SK-N-SH treated with all-trans-retinoic acid at 6 μM for 48 hours (cell line): Measurements from ENCODE around the gene MEG3.

Source experiments
- ATAC-seq: fragments of 200-7000 bp; cut with Tn5 transposase; 3 replicates; pipeline ENCODE4 v1.9.1; 2020; ENCODE audit warnings: mild to moderate bottlenecking, moderate library complexity
- ARNTL ChIP-seq: fragments of 450-650 bp; formaldehyde crosslinking; IDR thresholded peaks from 2 replicates; pipeline ENCODE4 v1.5.0; 2020; ENCODE audit warnings: low read depth, mild to moderate bottlenecking, moderate library complexity, borderline replicate concordance
- BACH2 ChIP-seq: fragments of 250-450 bp; sonication (Bioruptor Pico); IDR thresholded peaks from 2 replicates; pipeline ENCODE4 v1.9.0; 2021; ENCODE audit warnings: mild to moderate bottlenecking, borderline replicate concordance
- CREB5 ChIP-seq: fragments of 250-450 bp; sonication (Bioruptor Pico); IDR thresholded peaks from 2 replicates; pipeline ENCODE4 v1.5.1; 2020; ENCODE audit warnings: low read depth, mild to moderate bottlenecking, moderate library complexity
- CSDC2 ChIP-seq: fragments of 250-450 bp; sonication (Bioruptor Pico); IDR thresholded peaks from 2 replicates; pipeline ENCODE4 v1.5.0; 2020; ENCODE audit warnings: mild to moderate bottlenecking, moderate library complexity
- ESRRG ChIP-seq: fragments of 250-450 bp; sonication (Bioruptor Pico); IDR thresholded peaks from 2 replicates; pipeline ENCODE4 v1.6.1; 2021; ENCODE audit warnings: mild to moderate bottlenecking
- GLIS3 ChIP-seq: fragments of 250-450 bp; sonication (Bioruptor Pico); IDR thresholded peaks from 2 replicates; pipeline ENCODE4 v1.5.0; 2020; ENCODE audit warnings: mild to moderate bottlenecking, moderate library complexity
- ISL1 ChIP-seq: fragments of 250-450 bp; sonication (Bioruptor Pico); IDR thresholded peaks from 2 replicates; pipeline ENCODE4 v2.1.2; 2022; ENCODE audit warnings: mild to moderate bottlenecking, moderate library complexity
- OSR1 ChIP-seq: fragments of 250-450 bp; sonication (Bioruptor Pico); IDR thresholded peaks from 2 replicates; pipeline ENCODE4 v1.8.0; 2022; ENCODE audit warnings: moderate library complexity, mild to moderate bottlenecking, inconsistent platforms
- PATZ1 ChIP-seq: fragments of 250-450 bp; sonication (Bioruptor Pico); IDR thresholded peaks from 2 replicates; pipeline ENCODE4 v1.8.0; 2020; ENCODE audit warnings: mild to moderate bottlenecking, moderate library complexity, borderline replicate concordance
- POU6F1 ChIP-seq: fragments of 250-450 bp; sonication (Bioruptor Pico); IDR thresholded peaks from 2 replicates; pipeline ENCODE4 v1.8.0; 2021; ENCODE audit warnings: low read depth, mild to moderate bottlenecking, moderate library complexity, borderline replicate concordance
- RARB ChIP-seq: fragments of 250-450 bp; sonication (Bioruptor Pico); IDR thresholded peaks from 2 replicates; pipeline ENCODE4 v1.8.0; 2021; ENCODE audit warnings: mild to moderate bottlenecking, moderate library complexity
- SNAI2 ChIP-seq: fragments of 250-450 bp; sonication (Bioruptor Pico); IDR thresholded peaks from 2 replicates; pipeline ENCODE4 v1.5.0; 2020; ENCODE audit warnings: mild to moderate bottlenecking, moderate library complexity
- TCF4 ChIP-seq: fragments of 250-450 bp; sonication (Bioruptor Pico); IDR thresholded peaks from 2 replicates; pipeline ENCODE4 v1.8.0; 2021; ENCODE audit warnings: mild to moderate bottlenecking, moderate library complexity, borderline replicate concordance
- TOX ChIP-seq: fragments of 250-450 bp; sonication (Bioruptor Pico); IDR thresholded peaks from 2 replicates; pipeline ENCODE4 v1.8.0; 2021; ENCODE audit warnings: mild to moderate bottlenecking, moderate library complexity, borderline replicate concordance
- ZC3H10 ChIP-seq: fragments of 250-450 bp; sonication (Bioruptor Pico); IDR thresholded peaks from 2 replicates; pipeline ENCODE4 v1.5.1; 2021; ENCODE audit warnings: mild to moderate bottlenecking, moderate library complexity
- ZFP3 ChIP-seq: fragments of 250-450 bp; sonication (Bioruptor Pico); IDR thresholded peaks from 2 replicates; pipeline ENCODE4 v1.5.0; 2020; ENCODE audit warnings: mild to moderate bottlenecking, moderate library complexity
- ZFP30 ChIP-seq: fragments of 450-650 bp; formaldehyde crosslinking; IDR thresholded peaks from 2 replicates; pipeline ENCODE4 v1.5.0; 2022; ENCODE audit warnings: mild to moderate bottlenecking, moderate library complexity
- ZNF565 ChIP-seq: fragments of 450-650 bp; formaldehyde crosslinking; conservative IDR thresholded peaks from 2 replicates; pipeline ENCODE4 v1.5.0; 2020; ENCODE audit warnings: low read depth, mild to moderate bottlenecking, moderate library complexity
- ZNF70 ChIP-seq: fragments of 450-650 bp; formaldehyde crosslinking; IDR thresholded peaks from 2 replicates; pipeline ENCODE4 v1.5.0; 2020; ENCODE audit warnings: mild to moderate bottlenecking, moderate library complexity
- ZNF8 ChIP-seq: fragments of 450-650 bp; formaldehyde crosslinking; IDR thresholded peaks from 2 replicates; pipeline ENCODE4 v1.5.0; 2020; ENCODE audit warnings: mild to moderate bottlenecking, moderate library complexity
- TF ChIP-seq, protein P1 (sequence below): fragments of 250-450 bp; sonication (Bioruptor Pico); IDR thresholded peaks from 2 replicates; pipeline ENCODE4 v1.5.0; 2020; ENCODE audit warnings: mild to moderate bottlenecking, moderate library complexity
- TF ChIP-seq, protein P2 (sequence below): fragments of 250-450 bp; sonication (Bioruptor Pico); IDR thresholded peaks from 2 replicates; pipeline ENCODE4 v1.5.1; 2021; ENCODE audit warnings: mild to moderate bottlenecking, moderate library complexity

The MEG3 gene

DNA sequence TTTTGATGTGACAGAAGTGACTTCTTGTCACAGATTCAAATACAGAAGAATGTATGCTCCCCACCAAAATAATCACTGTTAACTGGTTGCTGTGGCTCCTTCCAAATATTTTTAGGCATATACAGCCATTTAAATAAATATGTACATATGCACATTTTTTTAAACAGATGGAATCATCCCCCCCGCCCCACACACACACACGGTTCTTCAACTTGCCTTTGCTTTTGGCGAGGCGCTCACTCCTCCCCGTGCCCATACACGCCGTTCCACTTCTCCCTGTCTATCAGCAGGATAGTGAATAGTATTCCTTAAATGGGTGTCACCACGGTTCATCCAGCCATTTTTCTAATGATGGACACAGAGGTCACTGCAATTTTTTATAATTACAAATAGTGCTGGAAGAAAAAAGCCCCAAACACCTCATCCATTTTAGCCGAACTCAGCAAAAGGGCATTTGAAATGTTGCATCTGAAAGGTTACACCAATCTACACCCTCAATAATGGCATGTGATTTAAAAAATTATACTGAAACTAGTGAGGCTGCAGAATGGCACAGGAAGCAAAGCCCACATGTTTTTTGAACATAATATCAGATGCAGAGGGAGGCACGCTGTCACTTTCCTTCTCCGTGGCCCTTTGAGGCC, 39.2 kb upstream of the MEG3 start:
- no peak for ATAC-seq
- TF ChIP-seq ZNF8 (CRISPR knock-in tag): no peak

- no peak for ATAC-seq
- TF ChIP-seq ZC3H10 (CRISPR knock-in tag) (no peak), RARB (CRISPR knock-in tag) (no peak), ARNTL (CRISPR knock-in tag) (no peak), TOX (CRISPR knock-in tag) (no peak), CREB5 (CRISPR knock-in tag) (no peak), ZFP30 (CRISPR knock-in tag) (no peak), TCF4 (CRISPR knock-in tag) (no peak), ZNF70 (CRISPR knock-in tag) (no peak), BACH2 (no peak), OSR1 (CRISPR knock-in tag) (no peak), CSDC2 (no peak), GLIS3 (no peak), SNAI2 (CRISPR knock-in tag) (no peak)
- TF ChIP-seq, protein P1, sequence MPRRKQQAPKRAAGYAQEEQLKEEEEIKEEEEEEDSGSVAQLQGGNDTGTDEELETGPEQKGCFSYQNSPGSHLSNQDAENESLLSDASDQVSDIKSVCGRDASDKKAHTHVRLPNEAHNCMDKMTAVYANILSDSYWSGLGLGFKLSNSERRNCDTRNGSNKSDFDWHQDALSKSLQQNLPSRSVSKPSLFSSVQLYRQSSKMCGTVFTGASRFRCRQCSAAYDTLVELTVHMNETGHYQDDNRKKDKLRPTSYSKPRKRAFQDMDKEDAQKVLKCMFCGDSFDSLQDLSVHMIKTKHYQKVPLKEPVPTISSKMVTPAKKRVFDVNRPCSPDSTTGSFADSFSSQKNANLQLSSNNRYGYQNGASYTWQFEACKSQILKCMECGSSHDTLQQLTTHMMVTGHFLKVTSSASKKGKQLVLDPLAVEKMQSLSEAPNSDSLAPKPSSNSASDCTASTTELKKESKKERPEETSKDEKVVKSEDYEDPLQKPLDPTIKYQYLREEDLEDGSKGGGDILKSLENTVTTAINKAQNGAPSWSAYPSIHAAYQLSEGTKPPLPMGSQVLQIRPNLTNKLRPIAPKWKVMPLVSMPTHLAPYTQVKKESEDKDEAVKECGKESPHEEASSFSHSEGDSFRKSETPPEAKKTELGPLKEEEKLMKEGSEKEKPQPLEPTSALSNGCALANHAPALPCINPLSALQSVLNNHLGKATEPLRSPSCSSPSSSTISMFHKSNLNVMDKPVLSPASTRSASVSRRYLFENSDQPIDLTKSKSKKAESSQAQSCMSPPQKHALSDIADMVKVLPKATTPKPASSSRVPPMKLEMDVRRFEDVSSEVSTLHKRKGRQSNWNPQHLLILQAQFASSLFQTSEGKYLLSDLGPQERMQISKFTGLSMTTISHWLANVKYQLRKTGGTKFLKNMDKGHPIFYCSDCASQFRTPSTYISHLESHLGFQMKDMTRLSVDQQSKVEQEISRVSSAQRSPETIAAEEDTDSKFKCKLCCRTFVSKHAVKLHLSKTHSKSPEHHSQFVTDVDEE (CRISPR knock-in tag): no peak
- TF ChIP-seq, all 23 proteins: peak for 0
These were observed 38.3 kb upstream of the MEG3 start for GRCh38 chr14:100787659-100788058.

DNA sequence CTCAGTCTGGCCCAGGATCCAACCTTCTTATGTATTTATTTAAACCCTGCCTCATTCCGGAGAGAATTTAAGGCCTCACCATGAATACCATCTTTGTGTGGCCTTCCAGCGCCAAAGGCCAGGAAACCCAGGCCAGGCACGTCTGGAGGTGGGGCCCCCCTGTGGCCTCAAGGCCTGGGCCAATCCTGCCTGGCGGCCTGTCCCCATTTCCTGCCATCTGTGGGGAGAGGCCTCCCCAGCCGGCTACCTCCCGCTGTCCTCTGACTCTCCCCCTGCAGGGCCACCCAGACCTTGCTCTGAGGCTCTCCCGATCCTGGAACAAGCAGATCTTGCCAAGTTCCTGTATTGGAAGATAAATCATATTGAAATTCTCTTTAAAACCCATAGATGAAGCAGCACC, 37.4 kb upstream of the MEG3 start:
- no peak for ATAC-seq
- TF ChIP-seq ZNF565 (CRISPR knock-in tag) (no peak), RARB (CRISPR knock-in tag) (no peak), TCF4 (CRISPR knock-in tag) (no peak), PATZ1 (no peak), ARNTL (CRISPR knock-in tag) (no peak), ZNF8 (CRISPR knock-in tag) (no peak), ZFP3 (CRISPR knock-in tag) (no peak), ZC3H10 (CRISPR knock-in tag) (no peak)

DNA sequence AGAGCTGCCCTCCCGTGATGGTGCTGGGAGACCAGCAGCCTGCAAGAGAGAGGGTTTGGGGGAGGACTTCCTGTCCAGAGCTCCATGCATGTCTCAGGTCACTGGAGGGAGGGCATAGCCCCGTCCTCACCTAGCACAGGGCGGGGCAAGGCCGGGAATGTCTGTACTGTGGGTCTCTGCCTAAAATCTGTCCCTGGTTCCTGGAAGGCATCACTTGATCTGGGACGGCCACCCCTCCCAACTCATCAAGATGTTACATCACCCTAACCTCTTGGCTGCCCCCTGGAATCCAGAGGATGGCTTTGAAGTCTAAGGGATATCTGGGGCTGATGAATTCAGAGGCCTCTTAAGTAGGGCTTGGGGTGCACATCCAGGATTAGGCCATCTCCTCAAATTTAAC, 37.0 kb upstream of the MEG3 start:
- no peak for ATAC-seq
- TF ChIP-seq ARNTL (CRISPR knock-in tag) (no peak), ISL1 (CRISPR knock-in tag) (no peak), ZNF565 (CRISPR knock-in tag) (no peak), TOX (CRISPR knock-in tag) (no peak), BACH2 (no peak), RARB (CRISPR knock-in tag) (no peak), GLIS3 (no peak), CREB5 (CRISPR knock-in tag) (no peak), POU6F1 (CRISPR knock-in tag) (no peak), TCF4 (CRISPR knock-in tag) (no peak), PATZ1 (no peak), CSDC2 (no peak), ZFP30 (CRISPR knock-in tag) (no peak), ESRRG (CRISPR knock-in tag) (no peak), OSR1 (CRISPR knock-in tag) (no peak), ZNF70 (CRISPR knock-in tag) (no peak)
- TF ChIP-seq, protein P2, sequence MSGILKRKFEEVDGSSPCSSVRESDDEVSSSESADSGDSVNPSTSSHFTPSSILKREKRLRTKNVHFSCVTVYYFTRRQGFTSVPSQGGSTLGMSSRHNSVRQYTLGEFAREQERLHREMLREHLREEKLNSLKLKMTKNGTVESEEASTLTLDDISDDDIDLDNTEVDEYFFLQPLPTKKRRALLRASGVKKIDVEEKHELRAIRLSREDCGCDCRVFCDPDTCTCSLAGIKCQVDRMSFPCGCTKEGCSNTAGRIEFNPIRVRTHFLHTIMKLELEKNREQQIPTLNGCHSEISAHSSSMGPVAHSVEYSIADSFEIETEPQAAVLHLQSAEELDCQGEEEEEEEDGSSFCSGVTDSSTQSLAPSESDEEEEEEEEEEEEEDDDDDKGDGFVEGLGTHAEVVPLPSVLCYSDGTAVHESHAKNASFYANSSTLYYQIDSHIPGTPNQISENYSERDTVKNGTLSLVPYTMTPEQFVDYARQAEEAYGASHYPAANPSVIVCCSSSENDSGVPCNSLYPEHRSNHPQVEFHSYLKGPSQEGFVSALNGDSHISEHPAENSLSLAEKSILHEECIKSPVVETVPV (CRISPR knock-in tag): no peak
